Colonic mucosa (tissue), 4 donors: ENCODE measurements around the gene DAAM2. TPM values are rescaled to one million over a fixed set of nuclear protein-coding genes. Genes with fewer than 3 reads are reported as not detected.

Source experiments
- DNase-seq: peaks from one replicate; pipeline ENCODE4 v3.0.0-alpha.2; 2020
- H3K27ac ChIP-seq: fragments of 200-600 bp; one replicate; pipeline ENCODE4 v1.8.0; 2021
- H3K27me3 ChIP-seq: fragments of 200-600 bp; one replicate; pipeline ENCODE4 v1.8.0; 2021
- H3K36me3 ChIP-seq: fragments of 200-600 bp; one replicate; pipeline ENCODE4 v1.8.0; 2021
- H3K4me1 ChIP-seq: fragments of 200-600 bp; one replicate; pipeline ENCODE4 v1.8.0; 2021; ENCODE audit warnings: mild to moderate bottlenecking
- H3K4me3 ChIP-seq: fragments of 200-600 bp; one replicate; pipeline ENCODE4 v1.8.0; 2021
- H3K9ac ChIP-seq, 2 donors: one replicate each; pipeline ENCODE4 v1.7.0; 2013; ENCODE audit warnings: control low read depth in 2 of 2, low read depth in 2 of 2, low read length in 2 of 2
- H3K9me3 ChIP-seq: fragments of 200-600 bp; one replicate; pipeline ENCODE4 v1.8.0; 2021
- CTCF ChIP-seq: fragments of 200-600 bp; IDR thresholded peaks from one replicate; pipeline ENCODE4 v1.8.0; 2022; ENCODE audit warnings: antibody characterized with exemption, mild to moderate bottlenecking
- intact Hi-C: fragments of 100-400 bp; cut with DNase I; formaldehyde crosslinking; loops from one replicate; pipeline ENCODE4 v1.14.1; 2022
- total RNA-seq, 2 donors: library from RNA; stranded (reverse); fragmentation: NEBNext Ultra II Directional in 1 of 2; extraction: Animal tissue kit (Norgen Biotek cat#: 25700) in 1 of 2; gene quantifications; one replicate each; pipeline ENCODE4 v1.2.1, GENCODE V29; 2021
- donor health status: healthy.
- donor health status: DM: no; HTN: no; CAD: no.
- donor health status: DM: no; HTN: no; CAD: no.

The DAAM2 gene
- total RNA-seq, 2 donors from 2014 or later = 3.6 to 6.9 TPM

GRCh38 chr6:39893286-39893685 is 101.1 kb downstream of the DAAM2 start:
- Histone ChIP-seq H3K4me3 (no peak overlapping the region), H3K4me1 (no peaks in the 10 kb centered on the region), H3K9me3 (no peaks in the 10 kb centered on the region), H3K36me3 (no peaks in the 10 kb centered on the region), H3K27me3 (no peaks in the 10 kb centered on the region), H3K9ac (no peak overlapping the region), H3K27ac (no peak overlapping the region)
- DNase-seq = no peak
- TF ChIP-seq CTCF = no peak
- intact Hi-C loops = loop anchor here (5.0 kb wide), 1 partner anchor 516 kb away; no protein-coding TSS in a partner anchor

GRCh38 chr6:39896701-39897100 is 104.5 kb downstream of the DAAM2 start:
- H3K36me3 ChIP-seq = no peaks in the 10 kb centered on the region
- H3K9ac ChIP-seq = no peak overlapping the region
- no peak for DNase-seq
- no peak for TF ChIP-seq CTCF
- H3K4me1 ChIP-seq = no peaks in the 10 kb centered on the region
- intact Hi-C loops = no loop called here
- no peak overlapping the region for H3K27ac ChIP-seq
- H3K4me3 ChIP-seq = no peak overlapping the region
- H3K9me3 ChIP-seq = no peaks in the 10 kb centered on the region
- H3K27me3 ChIP-seq = no peaks in the 10 kb centered on the region

- no peaks in the 10 kb centered on the region for H3K36me3 ChIP-seq
- DNase-seq = peak; percentile 50
- H3K27ac ChIP-seq = no peak overlapping the region
- H3K4me3 ChIP-seq = no peak overlapping the region
- H3K27me3 ChIP-seq = no peaks in the 10 kb centered on the region
- H3K4me1 ChIP-seq = no peaks in the 10 kb centered on the region
- H3K9ac ChIP-seq = no peak overlapping the region
- no peaks in the 10 kb centered on the region for H3K9me3 ChIP-seq
- intact Hi-C loops = no loop called here
- no peak for TF ChIP-seq CTCF
Observed at GRCh38 chr6:39897698-39898097, 105.5 kb downstream of the DAAM2 start.

- no peak for TF ChIP-seq CTCF
- Histone ChIP-seq H3K27ac (no peak overlapping the region), H3K27me3 (no peaks in the 10 kb centered on the region), H3K4me3 (no peak overlapping the region), H3K9me3 (no peaks in the 10 kb centered on the region), H3K9ac (no peak overlapping the region), H3K36me3 (no peaks in the 10 kb centered on the region), H3K4me1 (no peaks in the 10 kb centered on the region)
- intact Hi-C loops = no loop called here
- no peak for DNase-seq
Observed at GRCh38 chr6:39898625-39899024, 106.4 kb downstream of the DAAM2 start.

- no peaks in the 10 kb centered on the region for H3K9me3 ChIP-seq
- H3K27me3 ChIP-seq = no peaks in the 10 kb centered on the region
- no peak for TF ChIP-seq CTCF
- H3K27ac ChIP-seq = no peak overlapping the region
- H3K4me1 ChIP-seq = no peaks in the 10 kb centered on the region
- DNase-seq = no peak
- H3K4me3 ChIP-seq = no peak overlapping the region
- H3K36me3 ChIP-seq = no peaks in the 10 kb centered on the region
- intact Hi-C loops = no loop called here
- H3K9ac ChIP-seq = no peak overlapping the region
Observed at GRCh38 chr6:39899554-39900295, 107.5 kb downstream of the DAAM2 start.
